Neuronal stem cell (in vitro differentiated cells): ENCODE measurements around the gene TYW1B.
"Not testable (repeated sequence)": the region's sequence is repeated elsewhere in the genome, so short reads cannot be mapped to it uniquely, and the experiment has no call there.

Experiments
- DNase-seq: peaks from one replicate; pipeline ENCODE4 v3.0.0-alpha.2; 2013; ENCODE audit warnings: low spot score
- H2AFZ ChIP-seq: one replicate; pipeline ENCODE4 v1.6.1; 2013; ENCODE audit warnings: mild to moderate bottlenecking, low read length, inconsistent platforms
- H2AK5ac ChIP-seq: 2 replicates; pipeline ENCODE4 v1.6.1; 2013; ENCODE audit warnings: low read depth, mild to moderate bottlenecking, inconsistent platforms, low read length, moderate library complexity, mixed read lengths
- H2BK120ac ChIP-seq: 2 replicates; pipeline ENCODE4 v1.6.1; 2013; ENCODE audit warnings: low read depth, mild to moderate bottlenecking, inconsistent platforms, low read length, moderate library complexity, mixed read lengths
- H2BK12ac ChIP-seq: one replicate; pipeline ENCODE4 v1.6.1; 2013; ENCODE audit warnings: low read length, inconsistent platforms
- H2BK15ac ChIP-seq: 2 replicates; pipeline ENCODE4 v1.6.1; 2013; ENCODE audit warnings: mild to moderate bottlenecking, low read length, inconsistent platforms, mixed read lengths
- H2BK5ac ChIP-seq: one replicate; pipeline ENCODE4 v1.6.1; 2013; ENCODE audit warnings: inconsistent platforms, mild to moderate bottlenecking, low read length, moderate library complexity
- H3K14ac ChIP-seq: one replicate; pipeline ENCODE4 v1.6.1; 2013; ENCODE audit warnings: low read length, inconsistent platforms
- H3K18ac ChIP-seq: 2 replicates; pipeline ENCODE4 v1.6.1; 2013; ENCODE audit warnings: low read length, inconsistent platforms
- H3K23ac ChIP-seq: 2 replicates; pipeline ENCODE4 v1.6.1; 2013; ENCODE audit warnings: low read depth, mild to moderate bottlenecking, mixed read lengths, low read length, inconsistent platforms; ENCODE audit not compliant: poor library complexity
- H3K27ac ChIP-seq: replicated peaks from 3 replicates; pipeline ENCODE4 v1.5.1; 2013; ENCODE audit warnings: low read length, inconsistent platforms
- H3K27me3 ChIP-seq, 3 experiments: 2 replicates each; pipeline ENCODE4 v1.6.1; 2013; ENCODE audit warnings: low read length in 3 of 3, mild to moderate bottlenecking in 2 of 3, inconsistent platforms in 1 of 3, low read depth in 1 of 3, mixed read lengths in 1 of 3, moderate library complexity in 1 of 3; ENCODE audit not compliant: control insufficient read depth in 3 of 3, insufficient read depth in 3 of 3
- H3K36me3 ChIP-seq, 2 donors: replicated peaks in 1 of 2; 2 replicates each; pipeline ENCODE4 v1.6.1; 2013; ENCODE audit warnings: low read length in 2 of 2; ENCODE audit not compliant: control insufficient read depth in 2 of 2, insufficient read depth in 2 of 2
- H3K4ac ChIP-seq: 2 replicates; pipeline ENCODE4 v1.6.1; 2013; ENCODE audit warnings: inconsistent platforms, mild to moderate bottlenecking, low read length, moderate library complexity
- H3K4me1 ChIP-seq, 2 donors: 1 replicate in 1 of 2; 2 replicates in 1 of 2; pipeline ENCODE4 v1.6.1; 2013; ENCODE audit warnings: low read length in 2 of 2, low read depth in 1 of 2; ENCODE audit not compliant: control insufficient read depth in 2 of 2, insufficient read depth in 1 of 2
- H3K4me2 ChIP-seq: one replicate; pipeline ENCODE4 v1.6.1; 2013; ENCODE audit warnings: mild to moderate bottlenecking, low read length, inconsistent platforms; ENCODE audit not compliant: insufficient read depth, poor library complexity, severe bottlenecking
- H3K4me3 ChIP-seq, 2 donors: 2 replicates each; pipeline ENCODE4 v1.5.1; 2013; ENCODE audit warnings: low read length in 2 of 2, mild to moderate bottlenecking in 2 of 2, inconsistent platforms in 1 of 2, moderate library complexity in 1 of 2
- H3K79me1 ChIP-seq: one replicate; pipeline ENCODE4 v1.6.1; 2013; ENCODE audit warnings: low read depth, mild to moderate bottlenecking, inconsistent platforms, low read length, moderate library complexity
- H3K9ac ChIP-seq: one replicate; pipeline ENCODE4 v1.6.1; 2013; ENCODE audit warnings: mild to moderate bottlenecking, low read depth, low read length, inconsistent platforms; ENCODE audit not compliant: poor library complexity
- H3K9me3 ChIP-seq, 2 donors: replicated peaks in 1 of 2; 2 replicates each; pipeline versions ENCODE3 to v1.6.1; 2013; ENCODE audit warnings: low read length in 2 of 2, mild to moderate bottlenecking in 2 of 2, inconsistent platforms in 1 of 2, low read depth in 1 of 2, mixed read lengths in 1 of 2, moderate library complexity in 1 of 2; ENCODE audit not compliant: control insufficient read depth in 2 of 2, insufficient read depth in 1 of 2
- H4K8ac ChIP-seq: one replicate; pipeline ENCODE4 v1.6.1; 2013; ENCODE audit warnings: low read depth, mild to moderate bottlenecking, inconsistent platforms, low read length, moderate library complexity
- H4K91ac ChIP-seq: one replicate; pipeline ENCODE4 v1.6.1; 2013; ENCODE audit warnings: low read length, low read depth, mild to moderate bottlenecking, inconsistent platforms; ENCODE audit not compliant: poor library complexity
- WGBS, 2 donors: extraction: QIAGEN DNeasy Blood & Tissue Kit; methylation state at CpG; one replicate each; pipeline ENCODE4 v1.1.7; 2013; ENCODE audit warnings: missing lambda C conversion rate in 2 of 2, mixed read lengths in 1 of 2; ENCODE audit not compliant: insufficient read length in 2 of 2, insufficient replicate concordance in 1 of 2; ENCODE audit errors: extremely low coverage in 2 of 2; 5-methylcytosine and 5-hydroxymethylcytosine counted together

TYW1B gene

GRCh38 chr7:72675686-72676085 lies 152.3 kb downstream of the TYW1B start:
- not testable (repeated sequence) for H3K79me1 ChIP-seq, H3K27ac ChIP-seq, H3K4me2 ChIP-seq, H4K91ac ChIP-seq, H3K18ac ChIP-seq, H2BK12ac ChIP-seq, H3K4ac ChIP-seq, H3K27me3 ChIP-seq, H3K14ac ChIP-seq, H3K9ac ChIP-seq, H2BK120ac ChIP-seq, H3K4me1 ChIP-seq, H2BK5ac ChIP-seq, H4K8ac ChIP-seq, H2AFZ ChIP-seq, H3K9me3 ChIP-seq, H2AK5ac ChIP-seq, H3K4me3 ChIP-seq, H3K36me3 ChIP-seq, H3K23ac ChIP-seq, DNase-seq, H2BK15ac ChIP-seq
- WGBS, 2 donors: no CpG with 5 or more reads among the region's 2 CpGs

GRCh38 chr7:72674394-72674793 lies 153.6 kb downstream of the TYW1B start:
- Histone ChIP-seq H3K14ac (no peak overlapping the region), H3K18ac (no peak overlapping the region), H3K9me3 (no peaks in the 10 kb centered on the region), H2BK15ac (no peak overlapping the region), H2AK5ac (no peak overlapping the region), H3K23ac (no peak overlapping the region), H3K27me3 (no peaks in the 10 kb centered on the region), H3K27ac (no peak overlapping the region), H3K4ac (no peak overlapping the region), H2BK12ac (no peak overlapping the region), H3K79me1 (no peaks in the 10 kb centered on the region), H3K4me3 (no peak overlapping the region), H3K36me3 (no peaks in the 10 kb centered on the region), H2BK120ac (no peak overlapping the region), H4K8ac (no peak overlapping the region), H3K4me1 (no peaks in the 10 kb centered on the region), H3K9ac (no peak overlapping the region), H4K91ac (no peak overlapping the region), H2AFZ (no peak overlapping the region), H2BK5ac (no peak overlapping the region), H3K4me2 (no peak overlapping the region)
- DNase-seq: no peak
- no CpG with 5 or more reads among the region's 3 CpGs for WGBS, 2 donors

DNA sequence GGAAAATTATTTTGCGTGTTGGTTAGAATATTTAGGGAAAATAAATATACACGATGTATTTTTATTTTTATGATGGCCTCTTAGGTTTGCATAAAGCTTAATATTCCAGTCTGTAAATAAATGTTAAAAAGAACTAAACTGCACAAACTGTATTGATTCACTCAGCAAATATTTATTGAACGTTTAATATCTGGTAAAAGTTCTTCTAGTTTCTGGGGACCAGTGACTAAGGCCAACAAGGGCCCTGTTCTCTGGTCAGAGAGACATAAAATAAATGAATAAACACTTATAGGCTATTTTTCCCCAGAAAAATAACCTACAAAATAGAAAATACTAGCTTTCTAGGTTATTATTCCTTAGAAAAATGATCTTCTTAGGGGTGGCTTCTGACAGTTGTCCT lies 157.2 kb downstream of the TYW1B start:
- H2AK5ac ChIP-seq, H3K27ac ChIP-seq: not testable (repeated sequence)

GRCh38 chr7:72668435-72668834 lies 159.6 kb downstream of the TYW1B start:
- not testable (repeated sequence) for H3K4me3 ChIP-seq, H4K91ac ChIP-seq, H3K4me2 ChIP-seq, H3K18ac ChIP-seq, H4K8ac ChIP-seq, H3K79me1 ChIP-seq, H3K9ac ChIP-seq, H3K27me3 ChIP-seq, H3K4me1 ChIP-seq, H3K9me3 ChIP-seq, H3K27ac ChIP-seq, H3K14ac ChIP-seq, H3K23ac ChIP-seq, H3K4ac ChIP-seq, H2BK120ac ChIP-seq, DNase-seq, H2BK15ac ChIP-seq, H2BK12ac ChIP-seq, H3K36me3 ChIP-seq, H2BK5ac ChIP-seq, H2AFZ ChIP-seq, H2AK5ac ChIP-seq
- no CpG with 5 or more reads among the region's 7 CpGs for WGBS, 2 donors

More for the DNA sequence above, 157.2 kb downstream of the TYW1B start:
- H3K36me3 ChIP-seq, H3K4ac ChIP-seq, H3K9ac ChIP-seq, H3K18ac ChIP-seq, H3K79me1 ChIP-seq, DNase-seq, H2AFZ ChIP-seq, H2BK5ac ChIP-seq, H3K4me1 ChIP-seq, H3K9me3 ChIP-seq, H3K23ac ChIP-seq, H4K91ac ChIP-seq, H3K4me2 ChIP-seq, H2BK120ac ChIP-seq, H2BK15ac ChIP-seq, H4K8ac ChIP-seq, H3K27me3 ChIP-seq, H3K14ac ChIP-seq, H3K4me3 ChIP-seq, H2BK12ac ChIP-seq: not testable (repeated sequence)
- WGBS, 2 donors: no CpG with 5 or more reads among the region's 3 CpGs
